OCI-M2 (cell line): ENCODE results near the gene MYOM1.

Experiments used
- DNase-seq: peaks from one replicate; lab custom pipeline; 2025; ENCODE audit not compliant: unreplicated experiment; lab: John Stamatoyannopoulos, UW

Gene MYOM1

GRCh38 chr18:3120356-3120755 lies 99.4 kb downstream of the MYOM1 start:
- DNase-seq = peak; percentile 11

DNA sequence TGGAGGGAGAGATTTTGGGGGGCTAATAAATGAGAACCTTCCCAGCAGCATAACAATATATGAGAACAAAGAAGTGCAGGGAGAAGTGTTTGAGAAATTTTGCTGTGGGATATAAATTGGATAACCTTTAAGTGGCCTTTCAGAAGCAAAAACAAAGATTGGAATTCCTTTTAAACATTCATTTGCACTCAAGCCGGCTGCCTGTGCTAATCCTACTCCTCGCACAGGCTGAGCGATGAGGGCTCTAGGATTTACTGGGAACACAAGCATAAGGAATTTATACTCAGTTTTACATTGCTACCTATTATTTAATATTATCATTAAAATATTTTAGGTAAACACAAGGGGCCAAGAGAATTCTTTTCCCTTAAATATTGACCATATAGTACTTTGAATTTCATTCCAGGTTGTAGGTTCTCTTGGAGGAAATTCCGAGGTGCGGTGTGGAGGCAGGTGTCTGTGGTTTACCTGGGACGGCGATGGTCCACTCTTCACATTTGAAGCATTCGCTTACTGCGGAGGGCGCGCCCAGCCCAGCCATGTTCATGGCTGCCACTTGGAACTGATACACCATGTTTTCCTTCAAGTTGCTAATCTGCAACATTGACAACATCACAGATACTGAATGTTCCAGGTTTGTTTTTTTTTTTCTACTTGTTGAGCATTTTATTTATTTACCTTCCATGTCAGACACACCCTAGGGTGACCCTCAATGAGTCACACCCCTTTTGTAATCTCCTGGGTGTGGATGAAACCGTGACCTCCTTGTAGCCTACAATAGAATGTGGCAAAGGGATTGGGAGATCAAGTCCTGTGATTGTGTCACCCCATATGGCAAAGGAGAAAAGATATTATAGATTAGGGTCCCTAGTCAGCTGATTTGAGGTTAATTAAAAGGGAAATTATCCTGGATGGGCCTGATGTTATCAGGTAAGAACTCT lies 100.1 kb downstream of the MYOM1 start:
- DNase-seq = no peak

- DNase-seq = no peak
Observed at GRCh38 chr18:3118195-3119010, 101.4 kb downstream of the MYOM1 start.

DNA sequence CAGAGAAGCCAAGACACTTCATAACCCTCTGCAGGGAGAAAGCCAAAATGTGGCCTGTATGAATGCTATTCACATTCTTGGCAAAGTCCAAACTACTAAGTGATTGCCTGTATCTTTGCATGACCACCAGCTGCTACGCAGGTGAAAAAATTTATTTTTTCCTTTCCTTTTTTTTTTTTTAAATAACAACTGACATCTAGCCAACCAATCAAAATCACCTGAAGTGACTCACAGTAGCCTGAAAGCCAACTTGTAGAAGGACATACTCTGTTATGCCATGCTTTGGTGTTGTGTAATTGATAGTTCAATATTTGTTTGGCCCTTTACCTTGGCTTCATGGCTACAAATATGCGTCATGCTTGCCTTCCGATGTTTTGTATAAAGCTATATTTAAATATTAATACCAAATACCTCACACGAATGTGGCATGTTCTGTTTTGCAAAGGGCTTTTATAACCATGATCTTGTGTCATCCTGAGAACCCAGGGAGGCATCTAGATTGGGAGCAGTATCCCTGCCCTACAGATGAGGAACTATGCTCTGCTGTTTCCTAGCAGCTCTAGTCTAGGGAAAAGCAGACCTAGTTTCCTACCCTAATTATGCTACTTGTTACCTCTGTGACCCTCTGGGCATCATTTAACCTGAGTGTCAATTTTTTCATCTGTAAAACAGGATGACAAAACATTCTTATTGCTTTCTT lies 102.1 kb downstream of the MYOM1 start:
- no peak for DNase-seq

DNA sequence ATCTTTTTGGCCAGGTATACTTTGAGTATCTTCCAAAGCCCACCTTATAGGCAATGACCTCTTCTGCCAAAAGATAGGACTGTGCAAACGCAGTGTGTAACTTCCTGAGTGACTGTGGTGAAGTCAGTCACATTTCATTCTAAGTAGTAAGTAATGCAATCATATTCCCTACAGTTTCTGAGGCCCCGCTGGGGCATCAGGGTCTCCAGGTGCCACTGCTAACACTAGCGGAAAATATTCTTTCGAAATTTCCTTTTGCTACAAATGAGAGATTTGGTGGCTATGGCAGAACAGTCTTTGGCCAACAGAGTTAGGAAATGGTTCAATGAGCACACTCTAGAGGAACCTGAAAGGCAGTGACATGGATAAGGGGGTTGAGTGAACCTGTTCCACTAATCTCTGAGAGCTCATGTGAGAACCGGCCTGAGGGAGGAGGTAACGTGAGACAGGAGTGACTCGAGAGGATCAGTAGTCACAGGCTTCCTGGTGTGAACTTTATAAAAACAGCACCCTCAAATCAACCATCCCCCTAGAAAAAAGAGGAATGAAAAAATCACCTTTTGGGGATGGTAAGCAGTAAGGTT lies 104.2 kb downstream of the MYOM1 start:
- no peak for DNase-seq

GRCh38 chr18:3114451-3114850 lies 105.3 kb downstream of the MYOM1 start:
- no peak for DNase-seq

DNA sequence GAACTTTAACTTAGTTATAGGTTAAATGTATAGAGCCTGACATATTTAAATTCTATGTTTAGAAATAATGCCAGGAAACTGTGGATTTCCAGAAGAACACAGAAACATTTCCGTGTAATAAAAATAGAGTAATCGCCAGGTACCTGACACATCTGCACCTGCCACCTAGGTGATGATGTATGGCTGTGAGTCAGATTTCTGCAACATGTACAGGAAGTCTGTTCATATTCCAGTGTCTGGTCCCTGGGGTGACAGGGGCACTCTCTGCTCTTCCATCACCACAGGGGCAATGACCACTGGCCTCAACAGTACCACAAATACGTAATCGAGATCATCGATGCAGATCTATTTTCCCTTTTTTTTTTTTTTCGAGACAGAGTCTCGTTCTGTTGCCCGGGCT lies 105.7 kb downstream of the MYOM1 start:
- DNase-seq = no peak

GRCh38 chr18:3111523-3112240 lies 108.1 kb downstream of the MYOM1 start:
- no peak for DNase-seq

GRCh38 chr18:3110034-3110752 lies 109.6 kb downstream of the MYOM1 start:
- DNase-seq = no peak

DNA sequence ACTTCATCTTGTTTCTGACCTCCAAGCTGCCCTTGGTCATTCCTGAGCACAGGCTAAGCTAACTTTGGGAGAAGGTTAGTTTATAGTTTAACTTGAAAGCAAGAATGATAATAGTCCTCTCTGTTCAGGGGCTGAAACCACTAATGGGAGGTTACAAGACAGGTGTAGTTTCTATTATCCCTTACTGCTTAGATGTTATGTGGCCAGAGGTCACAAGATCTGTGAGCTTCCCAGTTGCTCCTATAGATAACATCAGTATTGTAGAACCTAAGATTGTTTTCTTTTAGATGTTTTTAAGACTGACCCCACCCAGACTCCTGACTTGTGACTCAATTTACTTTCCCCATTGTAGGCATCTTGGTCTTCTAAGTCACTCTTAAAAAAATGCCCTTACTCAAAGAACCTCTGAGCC lies 112.0 kb downstream of the MYOM1 start:
- no peak for DNase-seq

DNA sequence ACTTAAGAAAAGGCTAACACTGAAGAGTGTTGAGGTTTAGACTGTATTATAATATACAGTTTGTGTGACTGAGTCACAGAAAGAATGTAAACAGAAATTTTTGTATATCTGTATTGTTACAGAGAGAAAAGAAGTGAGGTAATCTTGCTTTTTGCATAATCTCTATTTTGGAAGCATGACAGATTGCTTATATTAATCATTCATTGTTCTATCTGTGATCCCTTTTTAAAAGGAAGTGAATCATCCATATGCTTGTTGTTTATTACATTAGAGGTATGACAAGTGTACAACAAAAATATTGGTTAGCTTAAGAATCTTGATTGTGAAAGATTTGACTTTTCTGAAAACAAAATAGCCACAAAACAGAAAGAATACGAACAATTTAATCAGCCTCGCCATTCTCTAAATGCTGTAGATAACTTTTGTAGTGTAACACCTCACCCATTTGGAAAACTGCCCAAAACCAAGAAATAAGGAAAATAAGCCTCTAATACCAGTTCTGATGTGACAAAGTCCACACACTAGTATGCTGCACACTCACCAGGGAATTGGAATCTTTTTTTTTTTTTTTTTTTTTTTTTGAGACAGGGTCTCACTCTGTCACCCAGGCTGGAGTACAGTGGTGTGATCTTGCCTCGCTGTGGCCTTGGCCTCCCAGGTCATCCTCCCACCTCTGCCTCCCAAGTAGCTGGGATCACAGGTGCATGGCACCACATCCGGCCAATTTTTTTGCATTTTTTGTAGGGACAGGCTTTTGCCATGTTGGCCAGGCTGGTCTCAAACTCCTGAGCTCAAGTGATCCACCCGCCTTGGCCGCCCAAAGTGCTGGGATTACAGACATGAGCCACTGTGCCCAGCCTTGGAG lies 115.3 kb downstream of the MYOM1 start:
- DNase-seq = no peak

DNA sequence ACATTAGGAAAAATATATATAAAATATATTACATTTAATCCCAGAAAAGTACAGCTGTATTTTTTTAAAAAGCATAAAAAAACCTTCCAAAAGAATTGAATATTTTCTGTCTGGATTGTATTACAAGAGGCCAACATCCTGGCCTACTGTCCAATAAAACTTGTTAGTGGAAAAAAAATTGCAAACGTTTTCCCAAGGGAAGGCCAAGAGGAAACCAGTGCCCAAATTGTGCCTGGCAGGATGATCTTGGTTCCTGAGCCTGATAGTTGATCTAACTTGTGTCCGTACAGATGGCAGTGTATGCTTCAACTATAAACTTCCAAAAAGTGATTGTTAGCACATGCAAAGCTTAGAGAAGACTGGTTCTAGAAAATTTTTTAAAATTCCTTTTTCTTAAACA lies 116.2 kb downstream of the MYOM1 start:
- no peak for DNase-seq

DNA sequence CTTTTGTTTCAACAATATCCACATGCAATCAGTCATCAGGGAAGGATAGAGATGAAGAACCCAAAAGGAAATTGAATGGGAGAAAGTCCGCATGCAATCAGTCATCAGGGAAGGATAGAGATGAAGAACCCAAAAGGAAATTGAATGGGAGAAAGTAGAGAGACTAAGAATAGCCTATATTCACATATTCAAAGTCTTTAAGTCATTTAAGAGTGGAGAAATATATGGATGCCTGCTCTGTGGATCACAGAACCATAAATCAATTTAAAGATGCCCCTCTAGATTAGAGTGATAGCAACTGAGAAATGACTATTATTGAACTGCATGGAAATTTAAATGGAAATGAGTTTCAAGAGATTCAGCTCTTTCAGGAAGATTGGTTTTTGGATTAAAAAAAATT lies 116.8 kb downstream of the MYOM1 start:
- DNase-seq = no peak

DNA sequence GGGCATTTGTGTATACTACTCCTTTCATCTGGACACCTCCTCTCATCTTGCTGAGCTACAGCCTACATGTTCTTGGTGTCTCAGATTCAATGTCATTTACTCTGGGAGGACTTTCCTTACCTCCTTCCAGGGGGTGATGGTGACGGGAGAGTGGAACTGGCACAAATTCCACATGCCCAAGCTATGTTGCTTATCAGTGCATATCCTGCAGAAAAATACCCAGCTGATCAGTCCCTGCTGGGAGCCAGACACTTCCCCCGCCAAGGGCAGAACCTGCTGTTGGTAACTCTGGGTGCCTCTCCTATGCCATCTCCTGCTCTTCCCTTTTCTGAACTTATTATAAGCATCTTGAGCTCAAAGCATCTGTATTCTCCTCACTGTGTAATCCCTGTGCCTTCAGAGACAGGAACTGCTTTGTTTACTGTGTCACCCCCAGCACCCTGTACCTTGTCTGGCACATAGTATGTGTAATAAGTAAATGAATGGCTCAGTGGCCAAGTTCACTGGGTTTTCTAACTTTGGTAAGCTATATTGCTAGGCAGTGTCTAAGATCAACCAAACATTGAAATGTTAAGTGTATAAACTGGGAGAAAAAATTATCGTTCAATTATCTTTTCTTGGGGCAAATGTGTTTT lies 119.2 kb downstream of the MYOM1 start:
- no peak for DNase-seq

GRCh38 chr18:3099327-3099726 lies 120.4 kb downstream of the MYOM1 start:
- no peak for DNase-seq

- DNase-seq = no peak
Observed at GRCh38 chr18:3097082-3097481, 122.7 kb downstream of the MYOM1 start.

- no peak for DNase-seq
Observed at GRCh38 chr18:3095921-3096320, 123.8 kb downstream of the MYOM1 start.

DNA sequence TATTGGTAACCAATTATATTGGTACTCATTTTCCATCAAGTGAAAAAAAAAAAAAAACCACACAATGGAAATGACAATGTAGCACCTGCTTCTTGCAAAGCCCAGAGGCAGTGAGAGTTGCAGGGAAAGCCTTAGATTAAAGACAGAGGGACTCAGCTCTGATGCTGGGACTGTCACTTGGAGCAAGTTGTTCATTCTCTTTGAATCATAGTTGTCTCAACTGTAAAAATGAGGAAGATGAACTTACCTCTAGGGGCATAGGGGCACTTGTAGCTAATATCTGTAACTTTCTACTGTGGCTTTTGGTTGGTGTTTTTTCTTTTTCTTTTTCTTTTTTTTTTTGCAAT lies 125.5 kb downstream of the MYOM1 start:
- no peak for DNase-seq
